Measurements from ENCODE around the gene R3HDM1. TPM values are rescaled to one million over a fixed set of nuclear protein-coding genes. Genes with fewer than 3 reads are reported as not detected.

R3HDM1 gene
- total RNA-seq, 4 donors from 2014 or later: 13.7 to 22.3 (median 19.2) TPM

- intact Hi-C loops (cut with DNase I; ENCODE audit: low total_unique reads): no loop called here
- Histone ChIP-seq H3K9me3 (no peaks in the 10 kb centered on the region), H3K36me3 (peaks cover 0 to 22% (median 7%) of the 10 kb centered on the region in 4 donors), H3K27me3 (no peaks in the 10 kb centered on the region), H3K4me1 (no peaks in the 10 kb centered on the region), H3K27ac (no peak overlapping the region), H3K4me3 (no peak overlapping the region)
- in situ Hi-C loops (cut with MboI; ENCODE audit: low pct_ligation_motif_present in 1 of 4, low pct_unique_long_range_greater_than_20kb in 1 of 4, low sequenced_read_pairs in 3 of 4): no loop called here
- 86 to 94% methylated on average over 2 of the region's 2 CpGs for WGBS, 2 donors (ENCODE audit: low coverage in 1 of 2)
- TF ChIP-seq EP300 (IDR thresholded peaks at IDR 0.05; ENCODE audit: low read depth) (no peak), POLR2AphosphoS5 (IDR thresholded peaks at IDR 0.05) (no peak), CTCF (IDR thresholded peaks at IDR 0.05) (peak in 1 of 5 experiments; percentile 11), POLR2A (IDR thresholded peaks at IDR 0.05) (no peak)
- no peak for DNase-seq
Measured at GRCh38 chr2:135600915-135601314, 69.6 kb downstream of the R3HDM1 start.

DNA sequence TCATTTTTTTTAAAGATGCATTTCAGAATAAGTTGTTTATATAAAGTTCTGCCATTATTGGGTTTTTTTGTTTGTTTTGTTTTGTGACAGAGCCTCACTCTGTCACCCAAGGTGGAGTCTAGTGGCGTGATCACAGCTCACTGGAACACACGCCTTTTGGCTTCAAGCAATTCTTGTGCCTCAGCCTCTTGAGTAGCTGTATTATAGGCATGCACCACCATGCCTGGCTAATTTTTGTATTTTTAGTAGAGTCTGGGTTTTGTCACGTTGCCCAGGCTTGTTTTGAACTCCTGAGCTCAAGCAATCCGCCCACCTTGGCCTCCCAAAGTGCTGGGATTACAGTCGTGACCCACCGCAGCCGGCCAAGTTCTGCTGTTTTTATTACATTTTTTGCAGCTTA, 72.3 kb downstream of the R3HDM1 start:
- no peak for TF ChIP-seq POLR2AphosphoS5 (IDR thresholded peaks at IDR 0.05)
- TF ChIP-seq CTCF (IDR thresholded peaks at IDR 0.05): no peak
- no peak for TF ChIP-seq EP300 (IDR thresholded peaks at IDR 0.05; ENCODE audit: low read depth)
- no peak for TF ChIP-seq POLR2A (IDR thresholded peaks at IDR 0.05)
- Histone ChIP-seq H3K9me3 (no peaks in the 10 kb centered on the region), H3K4me3 (no peak overlapping the region), H3K36me3 (peaks cover 0 to 22% (median 7%) of the 10 kb centered on the region in 4 donors), H3K27me3 (no peaks in the 10 kb centered on the region), H3K4me1 (no peaks in the 10 kb centered on the region), H3K27ac (no peak overlapping the region)
- intact Hi-C loops (cut with DNase I; ENCODE audit: low total_unique reads): no loop called here
- 65 to 79% methylated on average over 5 to 7 of the region's 7 CpGs for WGBS, 2 donors (ENCODE audit: low coverage in 1 of 2)
- in situ Hi-C loops (cut with MboI; ENCODE audit: low pct_ligation_motif_present in 1 of 4, low pct_unique_long_range_greater_than_20kb in 1 of 4, low sequenced_read_pairs in 3 of 4): no loop called here
- DNase-seq: no peak

DNA sequence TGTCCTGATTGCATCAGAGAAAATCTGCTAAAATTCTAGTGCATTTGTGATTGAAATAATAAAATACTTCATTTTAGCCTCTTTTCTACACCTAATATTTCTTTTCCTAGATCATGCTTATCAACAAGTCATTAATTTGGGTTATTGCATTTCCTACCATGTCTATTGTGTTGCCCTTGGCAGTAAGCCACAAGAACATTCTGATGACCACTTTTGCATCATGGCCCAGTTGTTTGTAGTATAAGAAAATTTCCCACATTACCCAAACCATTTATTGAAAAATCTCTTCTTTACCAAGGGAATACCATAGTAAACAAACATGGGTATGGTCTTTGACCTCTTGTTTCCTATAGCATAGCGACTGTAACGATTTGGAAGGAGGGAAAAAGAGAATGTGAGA, 76.3 kb downstream of the R3HDM1 start:
- TF ChIP-seq POLR2A (IDR thresholded peaks at IDR 0.05) (no peak), CTCF (IDR thresholded peaks at IDR 0.05) (no peak), POLR2AphosphoS5 (IDR thresholded peaks at IDR 0.05) (no peak)
- Histone ChIP-seq H3K4me3 (no peak overlapping the region), H3K4me1 (no peaks in the 10 kb centered on the region), H3K9me3 (no peaks in the 10 kb centered on the region), H3K27me3 (no peaks in the 10 kb centered on the region), H3K36me3 (peaks cover 0 to 22% (median 7%) of the 10 kb centered on the region in 4 donors), H3K27ac (no peak overlapping the region)
- in situ Hi-C loops (cut with MboI; ENCODE audit: low pct_ligation_motif_present in 1 of 4, low pct_unique_long_range_greater_than_20kb in 1 of 4, low sequenced_read_pairs in 3 of 4): no loop called here
- intact Hi-C loops (cut with DNase I; ENCODE audit: low total_unique reads): no loop called here
- WGBS, 2 donors (ENCODE audit: low coverage in 1 of 2): 89 to 98% methylated on average over 2 of the region's 2 CpGs
- DNase-seq: no peak

GRCh38 chr2:135612319-135612718, 81.0 kb downstream of the R3HDM1 start:
- no peak for DNase-seq
- no peak overlapping the region for H3K4me3 ChIP-seq
- 90 to 100% methylated on average over 2 of the region's 2 CpGs for WGBS, 2 donors (ENCODE audit: low coverage in 1 of 2)
- H3K36me3 ChIP-seq: no peaks in the 10 kb centered on the region
- H3K4me1 ChIP-seq: no peaks in the 10 kb centered on the region
- no peak overlapping the region for H3K27ac ChIP-seq
- no peaks in the 10 kb centered on the region for H3K9me3 ChIP-seq
- TF ChIP-seq POLR2A (IDR thresholded peaks at IDR 0.05) (no peak), POLR2AphosphoS5 (IDR thresholded peaks at IDR 0.05) (no peak), EP300 (IDR thresholded peaks at IDR 0.05; ENCODE audit: low read depth) (no peak), CTCF (IDR thresholded peaks at IDR 0.05) (no peak)
- in situ Hi-C loops (cut with MboI; ENCODE audit: low pct_ligation_motif_present in 1 of 4, low pct_unique_long_range_greater_than_20kb in 1 of 4, low sequenced_read_pairs in 3 of 4): no loop called here
- H3K27me3 ChIP-seq: no peaks in the 10 kb centered on the region
- intact Hi-C loops (cut with DNase I; ENCODE audit: low total_unique reads): no loop called here
